D721Med (cell line): ENCODE data around the gene CCDC93.

Experiments used
- DNase-seq: peaks from one replicate; pipeline ENCODE4 v3.0.0; 2011; ENCODE audit warnings: low spot score; ENCODE audit not compliant: insufficient read length
- FAIRE-seq: peaks from 2 replicates; lab custom pipeline; 2011; peaks lifted over from hg19 to GRCh38; lab: Jason Lieb, UNC
- CTCF ChIP-seq: IDR thresholded peaks from 2 replicates; pipeline ENCODE4 v1.5.1; 2012; ENCODE audit warnings: mild to moderate bottlenecking, control low read depth; ENCODE audit not compliant: insufficient read depth; ENCODE audit errors: missing control alignments

The CCDC93 gene

GRCh38 chr2:118051826-118052358 lies 38.0 kb upstream of the CCDC93 start:
- DNase-seq = no peak
- no peak for FAIRE-seq
- TF ChIP-seq CTCF = no peak

GRCh38 chr2:118050974-118051373 lies 37.1 kb upstream of the CCDC93 start:
- DNase-seq (no peak), FAIRE-seq (no peak)
- TF ChIP-seq CTCF = no peak

- no peak for DNase-seq
- no peak for TF ChIP-seq CTCF
- FAIRE-seq = no peak
These were observed 36.5 kb upstream of the CCDC93 start for GRCh38 chr2:118050386-118050785.

- no peak for FAIRE-seq
- no peak for TF ChIP-seq CTCF
- no peak for DNase-seq
These were observed 35.9 kb upstream of the CCDC93 start for GRCh38 chr2:118049816-118050140.

GRCh38 chr2:118049140-118049815 lies 35.4 kb upstream of the CCDC93 start:
- no peak for TF ChIP-seq CTCF
- DNase-seq (no peak), FAIRE-seq (no peak)

GRCh38 chr2:118048401-118048800 lies 34.5 kb upstream of the CCDC93 start:
- DNase-seq (no peak), FAIRE-seq (no peak)
- TF ChIP-seq CTCF = no peak

- no peak for FAIRE-seq
- DNase-seq = no peak
- TF ChIP-seq CTCF = no peak
These were observed 33.5 kb upstream of the CCDC93 start for GRCh38 chr2:118047380-118047826.
